Measurements from ENCODE around the gene SHROOM3.

DNA sequence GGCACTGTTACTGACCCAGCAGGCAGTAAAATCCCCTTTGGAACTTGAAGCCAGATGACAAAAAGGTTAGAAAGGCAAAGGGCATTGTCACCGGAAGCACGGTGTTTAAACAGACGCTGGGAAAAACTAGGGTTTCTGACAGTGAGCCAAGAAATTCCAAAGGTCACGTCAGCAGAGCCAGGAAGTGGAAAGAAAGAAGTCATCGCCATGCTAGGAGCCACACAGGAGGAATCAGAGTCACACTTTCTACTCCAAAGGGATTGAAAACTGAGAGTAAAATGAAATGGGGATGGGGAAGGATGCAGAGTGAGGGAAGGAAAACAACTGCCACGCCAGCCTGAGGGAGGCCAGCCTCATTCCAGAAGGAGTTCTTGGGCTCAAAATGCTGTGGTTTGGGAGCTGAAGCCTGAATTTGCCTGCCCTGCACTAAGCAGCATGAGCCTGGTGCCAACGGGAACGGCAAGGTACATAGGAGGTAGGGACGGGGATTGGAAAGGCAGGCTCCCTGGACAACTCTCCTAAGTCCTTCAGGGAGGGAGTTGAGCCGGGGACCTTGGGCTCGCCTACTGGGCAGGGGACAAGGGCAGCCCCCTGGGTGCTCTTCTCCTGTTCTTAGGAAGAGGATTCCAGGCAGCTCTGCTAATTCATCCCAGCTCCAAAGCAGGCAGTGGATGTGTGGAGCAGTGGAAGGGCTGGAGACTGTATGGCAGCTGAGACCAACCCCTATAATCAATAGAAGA lies 396.1 kb downstream of the SHROOM3 start:
- TF ChIP-seq POLR2A (IDR thresholded peaks at IDR 0.05; ENCODE audit: extremely low read depth, insufficient read length) (no peak), MYC (IDR thresholded peaks at IDR 0.05; ENCODE audit: low read depth, low read length) (no peak)

Data from NB4 (cell line).